A673 (cell line): Measurements from ENCODE around the gene DNAAF5. TPM values are rescaled to one million over a fixed set of nuclear protein-coding genes. Genes with fewer than 3 reads are reported as not detected.
A peak's percentile ranks its signal among the peaks of the same experiment; 100 is the strongest.
"Not testable (repeated sequence)": the region's sequence is repeated elsewhere in the genome, so short reads cannot be mapped to it uniquely, and the experiment has no call there.

Experiments used
- BruUV-seq: library from RNA; stranded (reverse); fragments of 400-500 nt; replicated peaks from 2 replicates; lab custom pipeline; 2021; lab: Mats Ljungman, UMichigan
- CTCF ChIA-PET: fragments of 300-600 bp; sonication (Branson Sonifier 250); formaldehyde crosslinking; loops from one replicate; lab custom pipeline; 2022; ENCODE audit warnings: antibody characterized with exemption; lab: Charles Lee
- POLR2A ChIA-PET: fragments of 300-600 bp; sonication (Branson Sonifier 250); formaldehyde crosslinking; loops from one replicate; lab custom pipeline; 2022; ENCODE audit warnings: antibody characterized with exemption; ENCODE audit not compliant: low non-redundant PET; lab: Charles Lee
- DNase-seq: peaks from one replicate; pipeline ENCODE4 v3.0.0-alpha.2; 2015; ENCODE audit warnings: low spot score
- H3K27ac ChIP-seq: fragments of 200-600 bp; sonication (generic); 2 replicates; pipeline ENCODE4 v1.5.1; 2016; ENCODE audit warnings: mixed run types, low read depth, mild to moderate bottlenecking, mixed read lengths, antibody characterized with exemption, low read length; ENCODE audit not compliant: poor library complexity, severe bottlenecking
- H3K27me3 ChIP-seq: fragments of 200-600 bp; sonication (generic); replicated peaks from 2 replicates; pipeline ENCODE4 v1.6.1; 2017; ENCODE audit warnings: mixed run types, low read depth, mild to moderate bottlenecking, mixed read lengths, antibody characterized with exemption, low read length; ENCODE audit not compliant: insufficient read depth, poor library complexity
- H3K36me3 ChIP-seq: fragments of 200-600 bp; sonication (generic); 2 replicates; pipeline ENCODE4 v1.6.1; 2016; ENCODE audit warnings: mixed run types, mild to moderate bottlenecking, mixed read lengths, antibody characterized with exemption, low read length; ENCODE audit not compliant: insufficient read depth, poor library complexity, severe bottlenecking
- H3K4me1 ChIP-seq: fragments of 200-600 bp; sonication (generic); 2 replicates; pipeline ENCODE4 v1.6.1; 2017; ENCODE audit warnings: mixed run types, mild to moderate bottlenecking, mixed read lengths, antibody characterized with exemption, low read length; ENCODE audit not compliant: insufficient read depth, poor library complexity, severe bottlenecking
- H3K4me3 ChIP-seq: fragments of 200-600 bp; sonication (generic); 2 replicates; pipeline ENCODE4 v1.5.1; 2016; ENCODE audit warnings: low read depth, mixed run types, mild to moderate bottlenecking, mixed read lengths, low read length; ENCODE audit not compliant: poor library complexity, severe bottlenecking
- H3K9me3 ChIP-seq: fragments of 200-600 bp; sonication (generic); 2 replicates; pipeline ENCODE4 v1.6.1; 2016; ENCODE audit warnings: mixed run types, low read depth, mild to moderate bottlenecking, mixed read lengths, antibody characterized with exemption, low read length; ENCODE audit not compliant: poor library complexity, severe bottlenecking
- CTCF ChIP-seq: fragments of 300-800, 200-600 bp; sonication (generic); conservative IDR thresholded peaks from 2 replicates; pipeline ENCODE4 v1.5.1; 2017; ENCODE audit warnings: low read depth, mild to moderate bottlenecking, antibody characterized with exemption, low read length, moderate library complexity, mixed read lengths
- EZH2 ChIP-seq: fragments of 200-600 bp; sonication (generic); IDR thresholded peaks from 2 replicates; pipeline ENCODE4 v1.6.1; 2017; ENCODE audit warnings: borderline replicate concordance, low read depth, mild to moderate bottlenecking, mixed read lengths, antibody characterized with exemption, low read length; ENCODE audit not compliant: poor library complexity, severe bottlenecking
- intact Hi-C: fragments of 100-400 bp; cut with micrococcal nuclease; formaldehyde crosslinking; loops from one replicate; pipeline ENCODE4 v1.10.0; 2022; ENCODE audit not compliant: unreplicated experiment
- total RNA-seq: library from RNA; stranded (reverse); gene quantifications from 2 replicates; pipeline ENCODE4 v1.2.3, GENCODE V29; 2021

Gene DNAAF5
- total RNA-seq, 1 experiment from 2014 or later = 78.1 TPM

GRCh38 chr7:801940-802381 lies 75.5 kb downstream of the DNAAF5 start:
- intact Hi-C loops = no loop called here
- Histone ChIP-seq H3K27me3 (no peaks in the 10 kb centered on the region), H3K27ac (peak overlapping the region; percentile 55), H3K36me3 (no peaks in the 10 kb centered on the region), H3K9me3 (no peaks in the 10 kb centered on the region), H3K4me1 (peaks cover 14% of the 10 kb centered on the region), H3K4me3 (no peak overlapping the region)
- DNase-seq = peak; percentile 74
- CTCF ChIA-PET = interaction anchor here (0.6 kb wide), 1 partner anchor 11 kb away, joined by 4 read pairs; no protein-coding TSS in a partner anchor
- no TSS peak for BruUV-seq
- POLR2A ChIA-PET = no interaction called here
- TF ChIP-seq EZH2 (no peak), CTCF (no peak)

GRCh38 chr7:802500-803242 lies 76.2 kb downstream of the DNAAF5 start:
- H3K36me3 ChIP-seq = no peaks in the 10 kb centered on the region
- no peak overlapping the region for H3K4me3 ChIP-seq
- H3K27ac ChIP-seq = peak overlapping the region; percentile 55
- TF ChIP-seq CTCF (no peak), EZH2 (no peak)
- intact Hi-C loops = no loop called here
- no peaks in the 10 kb centered on the region for H3K9me3 ChIP-seq
- peaks cover 14% of the 10 kb centered on the region for H3K4me1 ChIP-seq
- H3K27me3 ChIP-seq = no peaks in the 10 kb centered on the region
- no peak for DNase-seq
- BruUV-seq = no TSS peak
- POLR2A ChIA-PET = no interaction called here
- CTCF ChIA-PET = interaction anchor here (0.6 kb wide), 1 partner anchor 11 kb away, joined by 4 read pairs; no protein-coding TSS in a partner anchor

- H3K4me1 ChIP-seq = peaks cover 14% of the 10 kb centered on the region
- ChIA-PET POLR2A (no interaction called here), CTCF (no interaction called here)
- H3K27me3 ChIP-seq = no peaks in the 10 kb centered on the region
- no peaks in the 10 kb centered on the region for H3K36me3 ChIP-seq
- intact Hi-C loops = no loop called here
- TF ChIP-seq EZH2 (no peak), CTCF (no peak)
- no peak overlapping the region for H3K4me3 ChIP-seq
- DNase-seq = no peak
- no peaks in the 10 kb centered on the region for H3K9me3 ChIP-seq
- no TSS peak for BruUV-seq
- peak overlapping the region; percentile 55 for H3K27ac ChIP-seq
Measured at GRCh38 chr7:803243-803635, 76.7 kb downstream of the DNAAF5 start.

- H3K36me3 ChIP-seq, DNase-seq, H3K27ac ChIP-seq, intact Hi-C loops, H3K4me3 ChIP-seq, H3K27me3 ChIP-seq, H3K9me3 ChIP-seq, CTCF ChIA-PET, POLR2A ChIA-PET, BruUV-seq: not testable (repeated sequence)
- peaks cover 14% of the 10 kb centered on the region for H3K4me1 ChIP-seq
Measured at GRCh38 chr7:803796-804195, 77.3 kb downstream of the DNAAF5 start.
